Stomach smooth muscle (tissue), 2 donors: ENCODE data around the gene GABPB1.

Experiments
- H3K27ac ChIP-seq: one replicate; pipeline ENCODE4 v1.7.0; 2013; ENCODE audit warnings: mild to moderate bottlenecking, low read length, inconsistent platforms
- H3K27me3 ChIP-seq, 2 donors: one replicate each; pipeline ENCODE4 v1.7.0; 2013; ENCODE audit warnings: low read length in 2 of 2; ENCODE audit not compliant: insufficient read depth in 2 of 2, control insufficient read depth in 1 of 2
- H3K36me3 ChIP-seq, 2 donors: one replicate each; pipeline ENCODE4 v1.7.0; 2013; ENCODE audit warnings: low read length in 2 of 2; ENCODE audit not compliant: control insufficient read depth in 2 of 2, insufficient read depth in 2 of 2
- H3K4me1 ChIP-seq: one replicate; pipeline ENCODE4 v1.7.0; 2013; ENCODE audit warnings: low read length; ENCODE audit not compliant: control insufficient read depth, insufficient read depth
- H3K4me3 ChIP-seq, 2 donors: one replicate each; pipeline ENCODE4 v1.7.0; 2013; ENCODE audit warnings: low read length in 2 of 2
- H3K9ac ChIP-seq, 2 donors: one replicate each; pipeline ENCODE4 v1.7.0; 2013; ENCODE audit warnings: low read length in 2 of 2, mild to moderate bottlenecking in 1 of 2
- H3K9me3 ChIP-seq, 2 donors: one replicate each; pipeline ENCODE4 v1.7.0; 2013; ENCODE audit warnings: low read length in 2 of 2; ENCODE audit not compliant: control insufficient read depth in 2 of 2
- donor health status: healthy.
- donor health status: Pancreatic carcinoma.

The GABPB1 gene

DNA sequence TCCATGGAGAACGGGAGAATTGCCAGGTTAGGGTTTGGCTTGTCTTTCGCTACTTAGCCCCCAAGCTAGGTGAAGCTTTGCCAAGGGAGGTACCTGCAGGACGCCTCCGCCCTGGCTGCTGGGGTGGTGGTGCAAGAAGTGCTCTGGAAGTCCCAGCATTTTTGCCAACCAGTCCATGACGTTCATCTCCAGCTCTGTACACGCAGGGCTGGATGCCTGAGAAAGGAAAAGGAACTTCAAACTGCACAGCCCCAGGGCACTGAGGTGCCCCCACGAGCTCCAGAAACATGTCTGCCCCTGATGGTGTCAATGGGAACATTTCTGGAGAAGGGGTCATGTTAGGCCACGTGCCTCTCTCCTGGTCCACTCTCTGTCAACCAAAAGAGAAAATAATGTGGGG, 97.7 kb downstream of the GABPB1 start:
- H3K27me3 ChIP-seq: peaks cover 0 to 3% of the 10 kb centered on the region in 2 donors
- H3K4me3 ChIP-seq: no peak overlapping the region
- no peaks in the 10 kb centered on the region for H3K36me3 ChIP-seq
- no peaks in the 10 kb centered on the region for H3K9me3 ChIP-seq
- no peak overlapping the region for H3K9ac ChIP-seq
- no peak overlapping the region for H3K27ac ChIP-seq
- H3K4me1 ChIP-seq: no peaks in the 10 kb centered on the region

DNA sequence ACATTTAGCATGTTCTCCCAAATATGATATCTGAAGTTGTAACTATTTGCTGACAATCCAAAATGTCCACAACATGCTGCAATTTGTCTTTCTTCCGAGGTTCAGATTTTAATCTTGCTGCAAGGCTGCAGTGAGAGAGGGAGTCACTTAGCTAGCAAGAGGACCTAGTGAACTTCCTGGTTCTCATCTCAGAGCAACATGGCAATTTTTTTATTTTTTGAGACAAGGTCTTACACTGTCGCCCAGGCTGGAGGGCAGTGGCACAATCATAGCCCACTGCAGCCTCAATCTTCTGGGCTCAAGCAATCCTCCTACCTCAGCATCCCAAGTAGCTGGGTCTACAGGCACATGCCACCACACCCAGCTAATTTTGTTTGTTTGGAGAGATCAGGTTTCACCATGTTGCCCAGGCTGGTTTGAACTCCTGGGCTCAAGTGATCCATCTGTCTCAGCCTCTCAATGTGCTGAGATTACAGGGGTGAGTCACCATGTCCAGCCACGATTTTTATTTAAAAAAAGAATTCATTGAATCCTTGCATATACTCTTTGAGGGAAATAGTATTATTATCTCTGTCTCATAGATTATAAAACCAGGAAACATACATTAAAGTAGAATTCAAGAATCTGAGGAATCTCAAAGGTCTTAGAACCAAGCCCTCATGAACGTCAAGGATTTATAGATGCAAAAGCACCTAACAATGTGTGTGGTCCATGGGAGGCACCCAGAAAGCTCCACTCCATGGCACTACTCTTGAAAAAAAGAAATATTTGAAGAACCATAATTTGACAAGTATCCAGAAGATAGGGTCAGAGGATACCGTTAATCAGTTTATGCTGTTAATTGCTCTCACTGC, 98.6 kb downstream of the GABPB1 start:
- Histone ChIP-seq H3K4me3 (no peak overlapping the region), H3K9me3 (no peaks in the 10 kb centered on the region), H3K27me3 (peaks cover 0 to 3% of the 10 kb centered on the region in 2 donors), H3K27ac (no peak overlapping the region), H3K4me1 (no peaks in the 10 kb centered on the region), H3K9ac (no peak overlapping the region), H3K36me3 (no peaks in the 10 kb centered on the region)

DNA sequence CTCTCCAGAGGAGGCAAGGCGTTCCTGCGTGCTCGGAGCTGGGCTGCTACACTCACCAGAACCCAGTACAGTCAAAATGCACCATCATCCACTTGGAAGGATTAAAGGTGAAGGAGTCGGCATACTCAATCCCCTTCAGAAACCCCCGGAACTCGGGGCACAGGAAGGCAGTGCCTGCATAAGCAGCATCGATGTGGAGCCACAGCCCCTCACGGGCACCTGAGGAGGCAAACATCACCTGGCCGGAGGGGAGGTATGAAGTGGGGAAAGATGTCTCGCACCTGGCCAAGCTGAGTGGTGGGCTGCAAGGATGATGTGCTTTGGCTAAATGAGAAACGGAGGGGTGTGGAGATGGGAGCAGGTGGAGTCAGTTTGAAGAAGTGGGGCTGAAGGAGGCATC, 102.4 kb downstream of the GABPB1 start:
- Histone ChIP-seq H3K36me3 (no peaks in the 10 kb centered on the region), H3K9ac (no peak overlapping the region), H3K9me3 (no peaks in the 10 kb centered on the region), H3K4me1 (peaks cover 3% of the 10 kb centered on the region), H3K4me3 (no peak overlapping the region), H3K27me3 (peaks cover 0 to 3% of the 10 kb centered on the region in 2 donors), H3K27ac (no peak overlapping the region)

DNA sequence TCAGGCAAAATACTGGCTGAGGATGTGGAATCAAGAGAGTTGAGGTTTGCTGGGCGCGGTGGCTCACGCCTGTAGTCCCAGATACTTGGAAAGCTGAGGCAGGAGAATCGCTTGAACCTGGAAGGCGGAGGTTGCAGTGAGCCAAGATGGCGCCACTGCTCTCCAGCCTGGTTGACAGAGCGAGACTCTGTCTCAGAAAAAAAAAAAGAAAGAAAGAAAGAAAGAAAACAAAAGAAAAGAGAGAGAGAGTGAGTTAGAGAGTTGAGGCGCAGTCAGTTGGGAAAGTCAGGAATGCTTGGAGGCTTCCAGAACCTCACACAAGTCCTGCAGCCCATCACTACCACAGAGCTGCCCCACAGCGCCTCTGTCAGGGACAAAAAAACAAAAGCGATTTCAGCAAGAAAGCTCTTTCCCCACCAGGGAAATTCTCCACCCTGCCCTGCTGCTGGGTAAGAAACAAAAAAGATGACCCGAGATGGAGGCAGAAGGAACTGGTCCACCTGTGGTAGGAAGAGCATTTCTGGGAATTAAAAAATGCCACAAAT, 103.3 kb downstream of the GABPB1 start:
- Histone ChIP-seq H3K4me1 (peaks cover 3% of the 10 kb centered on the region), H3K9me3 (no peaks in the 10 kb centered on the region), H3K4me3 (no peak overlapping the region), H3K27me3 (no peaks in the 10 kb centered on the region), H3K36me3 (no peaks in the 10 kb centered on the region), H3K9ac (no peak overlapping the region), H3K27ac (no peak overlapping the region)

DNA sequence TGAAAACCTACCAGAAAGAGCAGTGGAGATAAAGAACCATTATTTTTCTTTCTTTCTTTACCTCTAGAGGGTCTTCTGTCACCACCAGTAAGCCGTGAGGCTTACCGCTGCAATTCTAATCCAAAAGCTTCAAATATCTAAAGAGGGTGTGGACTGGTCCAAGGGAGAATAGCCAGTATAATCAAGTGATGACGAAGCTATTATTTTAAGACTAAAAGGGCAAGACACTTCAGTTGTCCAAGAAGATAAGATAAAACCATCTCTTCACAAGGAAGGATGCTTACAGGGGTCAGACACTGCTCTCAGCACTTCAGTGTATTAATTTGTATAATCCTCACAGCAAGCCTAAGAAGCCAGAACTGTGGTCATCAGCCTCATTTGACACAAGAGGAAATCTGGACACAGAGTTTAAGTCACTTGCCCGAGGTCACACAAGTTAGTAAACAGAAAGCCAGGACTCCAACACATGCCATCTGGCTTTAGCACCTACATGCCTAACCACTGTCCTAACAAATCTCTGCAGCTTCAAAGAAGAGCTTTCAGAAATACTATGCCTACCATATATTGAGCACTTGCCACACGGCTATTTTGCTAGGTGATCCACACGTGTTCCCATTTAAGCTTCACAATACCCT, 104.1 kb downstream of the GABPB1 start:
- no peak overlapping the region for H3K9ac ChIP-seq
- peaks cover 3% of the 10 kb centered on the region for H3K4me1 ChIP-seq
- no peaks in the 10 kb centered on the region for H3K27me3 ChIP-seq
- H3K27ac ChIP-seq: no peak overlapping the region
- H3K36me3 ChIP-seq: no peaks in the 10 kb centered on the region
- no peaks in the 10 kb centered on the region for H3K9me3 ChIP-seq
- H3K4me3 ChIP-seq: no peak overlapping the region

DNA sequence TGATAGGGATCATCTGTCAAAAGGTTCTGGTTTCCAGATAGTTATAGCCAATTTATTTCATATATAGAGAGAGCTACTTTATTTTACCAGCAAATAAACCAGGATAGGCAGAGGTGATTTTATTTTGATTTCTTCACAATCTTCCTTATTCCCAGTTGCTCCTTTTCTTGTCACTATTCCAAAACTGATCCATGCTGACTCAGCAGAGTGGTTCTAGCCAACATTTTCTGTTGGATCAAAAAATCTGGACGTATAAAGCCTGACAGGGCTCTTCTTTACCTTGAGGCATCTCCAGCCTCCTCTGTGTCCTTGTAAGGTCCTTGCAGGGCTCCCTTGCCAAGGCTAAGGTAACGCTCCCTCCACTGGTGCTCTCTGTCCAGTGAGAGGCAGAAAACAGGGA, 105.3 kb downstream of the GABPB1 start:
- no peaks in the 10 kb centered on the region for H3K27me3 ChIP-seq
- peaks cover 3% of the 10 kb centered on the region for H3K4me1 ChIP-seq
- H3K4me3 ChIP-seq: no peak overlapping the region
- no peak overlapping the region for H3K27ac ChIP-seq
- H3K9me3 ChIP-seq: no peaks in the 10 kb centered on the region
- H3K9ac ChIP-seq: no peak overlapping the region
- no peaks in the 10 kb centered on the region for H3K36me3 ChIP-seq

DNA sequence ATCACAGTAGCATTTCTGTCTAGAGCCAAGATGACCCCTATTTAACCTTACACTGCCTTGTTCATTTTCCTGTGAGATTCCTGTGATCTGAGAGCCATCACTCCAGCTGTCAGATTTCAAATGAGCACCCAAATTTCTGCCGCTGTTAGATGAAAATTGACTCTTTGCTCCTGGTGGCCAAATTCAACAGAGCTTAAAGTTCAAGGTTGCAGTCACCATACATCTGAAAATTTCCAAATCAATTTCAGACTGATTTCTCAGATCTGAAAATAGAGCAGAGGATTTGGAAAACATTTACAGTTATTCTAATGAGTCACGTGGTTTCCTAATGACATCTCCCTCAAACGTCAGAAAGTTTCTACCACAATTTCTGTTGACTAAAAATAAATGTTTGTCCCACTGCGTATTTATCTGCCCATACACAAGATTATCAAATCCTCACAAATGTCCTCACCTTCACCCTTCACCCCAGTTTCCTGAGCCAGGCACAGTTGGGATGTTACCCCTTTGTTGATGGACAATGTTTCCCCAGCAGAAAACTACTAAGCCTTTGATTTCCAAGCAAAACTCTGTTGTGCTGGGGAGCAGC, 105.9 kb downstream of the GABPB1 start:
- H3K4me1 ChIP-seq: peaks cover 3% of the 10 kb centered on the region
- no peak overlapping the region for H3K4me3 ChIP-seq
- H3K9me3 ChIP-seq: no peaks in the 10 kb centered on the region
- no peak overlapping the region for H3K27ac ChIP-seq
- no peaks in the 10 kb centered on the region for H3K36me3 ChIP-seq
- H3K9ac ChIP-seq: no peak overlapping the region
- no peaks in the 10 kb centered on the region for H3K27me3 ChIP-seq

DNA sequence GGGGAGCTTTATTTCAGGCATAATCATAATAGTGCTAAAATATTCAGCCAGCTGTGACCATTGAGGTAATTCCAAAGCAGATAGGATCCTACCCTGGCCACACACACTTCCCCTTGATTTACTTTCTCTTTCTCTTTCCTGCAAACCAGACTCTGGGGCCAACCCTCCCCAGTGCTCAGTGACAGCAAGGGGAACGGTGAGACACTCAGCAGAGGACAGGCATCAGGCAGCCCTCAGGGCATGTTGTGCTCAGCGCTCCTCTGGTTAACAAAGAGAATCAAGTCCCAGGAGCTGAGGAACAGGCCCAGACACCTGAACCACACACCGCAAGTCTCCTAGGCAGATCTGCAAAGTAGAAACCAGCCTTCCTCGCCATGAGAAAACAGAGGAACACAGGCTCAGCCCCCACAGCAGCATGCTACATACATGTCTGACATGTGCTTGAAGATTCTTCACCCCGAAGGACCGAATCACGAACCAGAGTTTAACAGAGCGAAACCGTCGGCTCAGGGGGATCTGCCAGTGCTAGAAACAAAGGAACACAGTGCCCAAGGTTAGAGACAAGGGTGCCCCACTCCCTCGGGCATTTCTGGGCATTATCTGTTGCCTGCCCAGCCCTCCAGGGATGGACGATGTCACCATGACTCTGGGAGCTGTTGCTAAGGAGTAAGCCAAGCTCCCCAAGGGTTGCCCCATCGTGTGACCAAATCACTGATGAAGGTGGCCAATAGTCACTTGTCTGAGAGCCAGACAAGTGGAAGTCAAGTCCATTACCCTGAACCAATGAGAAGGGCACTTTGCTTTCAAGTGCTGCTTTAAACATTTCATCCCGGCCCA, 107.0 kb downstream of the GABPB1 start:
- Histone ChIP-seq H3K27ac (no peak overlapping the region), H3K9me3 (no peaks in the 10 kb centered on the region), H3K4me3 (no peak overlapping the region), H3K4me1 (peaks cover 3% of the 10 kb centered on the region), H3K27me3 (no peaks in the 10 kb centered on the region), H3K36me3 (no peaks in the 10 kb centered on the region), H3K9ac (no peak overlapping the region)

DNA sequence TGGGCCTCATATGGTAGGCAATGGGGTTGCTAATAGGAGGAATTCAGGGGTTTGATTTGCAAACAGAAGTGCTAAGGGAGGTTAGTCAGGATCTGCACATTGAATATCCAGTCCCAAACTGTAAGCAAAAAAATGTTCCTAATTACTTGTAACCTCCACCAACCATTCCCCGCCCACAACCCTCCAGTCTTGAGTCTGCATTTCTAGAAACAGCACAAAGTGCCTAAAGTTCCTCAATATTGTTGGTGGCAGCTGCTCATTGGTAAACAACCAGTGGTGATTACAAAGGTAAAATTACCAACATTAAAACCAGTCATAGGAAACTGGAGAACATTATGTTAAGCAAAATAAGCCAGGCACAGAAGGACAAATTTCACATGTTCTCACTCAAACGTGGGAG, 108.4 kb downstream of the GABPB1 start:
- no peaks in the 10 kb centered on the region for H3K9me3 ChIP-seq
- H3K27me3 ChIP-seq: no peaks in the 10 kb centered on the region
- no peak overlapping the region for H3K9ac ChIP-seq
- H3K4me1 ChIP-seq: peaks cover 3% of the 10 kb centered on the region
- no peaks in the 10 kb centered on the region for H3K36me3 ChIP-seq
- H3K27ac ChIP-seq: no peak overlapping the region
- no peak overlapping the region for H3K4me3 ChIP-seq

DNA sequence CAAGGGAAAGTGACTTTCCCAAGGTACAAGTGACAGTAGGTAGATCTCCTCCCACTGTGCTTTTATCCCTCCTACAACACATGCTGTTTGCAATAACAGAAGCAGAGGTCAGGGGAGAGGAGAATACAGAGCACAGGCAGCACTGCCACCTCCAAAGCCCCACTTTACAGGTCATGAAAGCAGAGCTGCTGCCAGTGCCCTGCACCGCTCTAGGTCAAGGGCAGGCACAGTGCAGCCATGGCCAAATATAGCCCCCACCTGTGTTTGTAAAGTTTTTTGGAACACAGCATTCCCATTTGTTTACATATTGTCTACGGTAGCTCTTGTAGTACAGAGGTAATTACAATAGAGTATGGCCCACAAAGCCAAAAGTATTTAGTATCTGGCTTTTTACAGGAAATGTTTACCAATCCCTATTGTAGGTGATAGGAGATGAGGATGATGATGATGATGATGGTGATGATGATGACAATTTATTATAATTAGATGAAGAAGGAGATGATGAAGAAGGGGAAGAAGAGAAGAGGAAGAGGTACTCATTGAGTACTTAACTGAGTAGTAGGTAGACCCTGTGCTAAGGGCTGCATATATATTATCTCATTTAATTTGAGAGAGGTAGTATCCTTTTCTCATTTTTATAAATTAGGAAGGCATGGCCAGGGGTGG, 109.9 kb downstream of the GABPB1 start:
- Histone ChIP-seq H3K4me1 (peaks cover 3% of the 10 kb centered on the region), H3K27me3 (no peaks in the 10 kb centered on the region), H3K9me3 (no peaks in the 10 kb centered on the region)

More for the DNA sequence above, 109.9 kb downstream of the GABPB1 start:
- H3K27ac ChIP-seq: no peak overlapping the region
- H3K36me3 ChIP-seq: no peaks in the 10 kb centered on the region
- no peak overlapping the region for H3K9ac ChIP-seq
- H3K4me3 ChIP-seq: no peak overlapping the region
